ENCODE results near the gene PLCB1.

The PLCB1 gene

GRCh38 chr20:8858181-8858787 lies 726.2 kb downstream of the PLCB1 start:
- no peak for DNase-seq

GRCh38 chr20:8860011-8860495 lies 728.0 kb downstream of the PLCB1 start:
- DNase-seq: no peak

- no peak for DNase-seq
Observed at GRCh38 chr20:8862092-8862491, 730.0 kb downstream of the PLCB1 start.

GRCh38 chr20:8865636-8866035 lies 733.6 kb downstream of the PLCB1 start:
- no peak for DNase-seq

- DNase-seq: no peak
Observed at GRCh38 chr20:8867038-8867740, 735.1 kb downstream of the PLCB1 start.

- no peak for DNase-seq
Observed at GRCh38 chr20:8870652-8871051, 738.6 kb downstream of the PLCB1 start.

GRCh38 chr20:8874437-8874836 lies 742.4 kb downstream of the PLCB1 start:
- DNase-seq: no peak

- DNase-seq: no peak
Observed at GRCh38 chr20:8875586-8875985, 743.5 kb downstream of the PLCB1 start.

GRCh38 chr20:8876366-8876765 lies 744.3 kb downstream of the PLCB1 start:
- DNase-seq: no peak

GRCh38 chr20:8877294-8877693 lies 745.2 kb downstream of the PLCB1 start:
- no peak for DNase-seq

GRCh38 chr20:8879669-8880068 lies 747.6 kb downstream of the PLCB1 start:
- DNase-seq: no peak

GRCh38 chr20:8880085-8880853 lies 748.2 kb downstream of the PLCB1 start:
- no peak for DNase-seq

- DNase-seq: no peak
Observed at GRCh38 chr20:8891039-8891438, 759.0 kb downstream of the PLCB1 start.

GRCh38 chr20:8895472-8895871 lies 763.4 kb downstream of the PLCB1 start:
- no peak for DNase-seq

- no peak for DNase-seq
Observed at GRCh38 chr20:8898823-8899222, 766.8 kb downstream of the PLCB1 start.

GRCh38 chr20:8901237-8902025 lies 769.4 kb downstream of the PLCB1 start:
- no peak for DNase-seq

- no peak for DNase-seq
Observed at GRCh38 chr20:8903655-8904605, 771.9 kb downstream of the PLCB1 start.

- DNase-seq: no peak
Observed at GRCh38 chr20:8909596-8909995, 777.5 kb downstream of the PLCB1 start.

GRCh38 chr20:8912096-8912495 lies 780.0 kb downstream of the PLCB1 start:
- DNase-seq: no peak

GRCh38 chr20:8912731-8913130 lies 780.7 kb downstream of the PLCB1 start:
- no peak for DNase-seq

GRCh38 chr20:8913456-8913855 lies 781.4 kb downstream of the PLCB1 start:
- no peak for DNase-seq

- no peak for DNase-seq
Observed at GRCh38 chr20:8914421-8914820, 782.4 kb downstream of the PLCB1 start.

Measured in NCI-H510A treated with DMSO at 0.1 percent for 48 hours (cell line).